ENCODE measurements around the gene ERVFRD-1. TPM values are rescaled to one million over a fixed set of nuclear protein-coding genes. Genes with fewer than 3 reads are reported as not detected.

Gene ERVFRD-1
- total RNA-seq, 2 donors from 2014 or later, result not detected

GRCh38 chr6:11142296-11143027, 30.9 kb upstream of the ERVFRD-1 start:
- Histone ChIP-seq H3K36me3 (no peaks in the 10 kb centered on the region), H3K9me3 (no peaks in the 10 kb centered on the region), H3K27ac (no peak overlapping the region), H3K27me3 (replicated peaks; ENCODE audit: insufficient read depth) (no peaks in the 10 kb centered on the region), H3K4me3 (no peak overlapping the region), H3K4me1 (ENCODE audit: control insufficient read depth in 1 of 2, low read depth in 2 of 2) (no peaks in the 10 kb centered on the region)
- ATAC-seq (ENCODE audit: insufficient number of reproducible peaks, low FRiP score, low read depth) (no peak), DNase-seq (ENCODE audit: low spot score) (no peak)
- TF ChIP-seq CTCF (IDR thresholded peaks at IDR 0.05), result no peak

GRCh38 chr6:11141295-11141694, 29.8 kb upstream of the ERVFRD-1 start:
- no peak overlapping the region for H3K27ac ChIP-seq
- no peaks in the 10 kb centered on the region for H3K4me1 ChIP-seq (ENCODE audit: control insufficient read depth in 1 of 2, low read depth in 2 of 2)
- no peak for TF ChIP-seq CTCF (IDR thresholded peaks at IDR 0.05)
- ATAC-seq (ENCODE audit: insufficient number of reproducible peaks, low FRiP score, low read depth) (no peak), DNase-seq (ENCODE audit: low spot score) (no peak)
- H3K9me3 ChIP-seq, result no peaks in the 10 kb centered on the region
- no peak overlapping the region for H3K4me3 ChIP-seq
- no peaks in the 10 kb centered on the region for H3K36me3 ChIP-seq
- H3K27me3 ChIP-seq (replicated peaks; ENCODE audit: insufficient read depth), result no peaks in the 10 kb centered on the region

- no peak overlapping the region for H3K27ac ChIP-seq
- ATAC-seq (ENCODE audit: insufficient number of reproducible peaks, low FRiP score, low read depth), result no peak
- H3K27me3 ChIP-seq (replicated peaks; ENCODE audit: insufficient read depth), result no peaks in the 10 kb centered on the region
Measured at GRCh38 chr6:11140056-11140455, 28.5 kb upstream of the ERVFRD-1 start.

GRCh38 chr6:11139051-11139960, 27.8 kb upstream of the ERVFRD-1 start:
- ATAC-seq (ENCODE audit: insufficient number of reproducible peaks, low FRiP score, low read depth) (no peak), DNase-seq (ENCODE audit: low spot score) (no peak)
- H3K36me3 ChIP-seq, result peaks cover 8% of the 10 kb centered on the region
- H3K27ac ChIP-seq, result no peak overlapping the region
- no peaks in the 10 kb centered on the region for H3K27me3 ChIP-seq (replicated peaks; ENCODE audit: insufficient read depth)
- no peaks in the 10 kb centered on the region for H3K9me3 ChIP-seq
- TF ChIP-seq CTCF (IDR thresholded peaks at IDR 0.05), result no peak
- no peaks in the 10 kb centered on the region for H3K4me1 ChIP-seq (ENCODE audit: control insufficient read depth in 1 of 2, low read depth in 2 of 2)
- H3K4me3 ChIP-seq, result no peak overlapping the region

More at GRCh38 chr6:11140056-11140455, 28.5 kb upstream of the ERVFRD-1 start:
- DNase-seq (ENCODE audit: low spot score), result no peak
- peaks cover 5% of the 10 kb centered on the region for H3K36me3 ChIP-seq
- H3K4me1 ChIP-seq (ENCODE audit: control insufficient read depth in 1 of 2, low read depth in 2 of 2), result no peaks in the 10 kb centered on the region
- no peak for TF ChIP-seq CTCF (IDR thresholded peaks at IDR 0.05)
- H3K9me3 ChIP-seq, result no peaks in the 10 kb centered on the region
- H3K4me3 ChIP-seq, result no peak overlapping the region

- peaks cover 8% of the 10 kb centered on the region for H3K36me3 ChIP-seq
- peaks cover 0 to 3% of the 10 kb centered on the region in 2 donors for H3K4me1 ChIP-seq (ENCODE audit: control insufficient read depth in 1 of 2, low read depth in 2 of 2)
Measured at GRCh38 chr6:11136809-11137208, 25.3 kb upstream of the ERVFRD-1 start.

More at GRCh38 chr6:11136809-11137208, 25.3 kb upstream of the ERVFRD-1 start:
- ATAC-seq (ENCODE audit: insufficient number of reproducible peaks, low FRiP score, low read depth) (no peak), DNase-seq (ENCODE audit: low spot score) (no peak)
- no peak overlapping the region for H3K27ac ChIP-seq
- H3K27me3 ChIP-seq (replicated peaks; ENCODE audit: insufficient read depth), result no peaks in the 10 kb centered on the region
- TF ChIP-seq CTCF (IDR thresholded peaks at IDR 0.05), result no peak
- H3K4me3 ChIP-seq, result no peak overlapping the region
- H3K9me3 ChIP-seq, result no peaks in the 10 kb centered on the region

Measured in thoracic aorta (tissue), 2 donors.